ENCODE measurements around the gene TTYH3. TPM values are rescaled to one million over a fixed set of nuclear protein-coding genes. Genes with fewer than 3 reads are reported as not detected.

The TTYH3 gene
- total and polyA plus RNA-seq, 2 of the 8 experiments (the other 6 are each of a cell fraction or from before 2014, with no cell fraction given): 66.2 to 169 TPM

GRCh38 chr7:2622869-2623697 lies 8.7 kb upstream of the TTYH3 start (continued):
- TF ChIP-seq, protein P1, sequence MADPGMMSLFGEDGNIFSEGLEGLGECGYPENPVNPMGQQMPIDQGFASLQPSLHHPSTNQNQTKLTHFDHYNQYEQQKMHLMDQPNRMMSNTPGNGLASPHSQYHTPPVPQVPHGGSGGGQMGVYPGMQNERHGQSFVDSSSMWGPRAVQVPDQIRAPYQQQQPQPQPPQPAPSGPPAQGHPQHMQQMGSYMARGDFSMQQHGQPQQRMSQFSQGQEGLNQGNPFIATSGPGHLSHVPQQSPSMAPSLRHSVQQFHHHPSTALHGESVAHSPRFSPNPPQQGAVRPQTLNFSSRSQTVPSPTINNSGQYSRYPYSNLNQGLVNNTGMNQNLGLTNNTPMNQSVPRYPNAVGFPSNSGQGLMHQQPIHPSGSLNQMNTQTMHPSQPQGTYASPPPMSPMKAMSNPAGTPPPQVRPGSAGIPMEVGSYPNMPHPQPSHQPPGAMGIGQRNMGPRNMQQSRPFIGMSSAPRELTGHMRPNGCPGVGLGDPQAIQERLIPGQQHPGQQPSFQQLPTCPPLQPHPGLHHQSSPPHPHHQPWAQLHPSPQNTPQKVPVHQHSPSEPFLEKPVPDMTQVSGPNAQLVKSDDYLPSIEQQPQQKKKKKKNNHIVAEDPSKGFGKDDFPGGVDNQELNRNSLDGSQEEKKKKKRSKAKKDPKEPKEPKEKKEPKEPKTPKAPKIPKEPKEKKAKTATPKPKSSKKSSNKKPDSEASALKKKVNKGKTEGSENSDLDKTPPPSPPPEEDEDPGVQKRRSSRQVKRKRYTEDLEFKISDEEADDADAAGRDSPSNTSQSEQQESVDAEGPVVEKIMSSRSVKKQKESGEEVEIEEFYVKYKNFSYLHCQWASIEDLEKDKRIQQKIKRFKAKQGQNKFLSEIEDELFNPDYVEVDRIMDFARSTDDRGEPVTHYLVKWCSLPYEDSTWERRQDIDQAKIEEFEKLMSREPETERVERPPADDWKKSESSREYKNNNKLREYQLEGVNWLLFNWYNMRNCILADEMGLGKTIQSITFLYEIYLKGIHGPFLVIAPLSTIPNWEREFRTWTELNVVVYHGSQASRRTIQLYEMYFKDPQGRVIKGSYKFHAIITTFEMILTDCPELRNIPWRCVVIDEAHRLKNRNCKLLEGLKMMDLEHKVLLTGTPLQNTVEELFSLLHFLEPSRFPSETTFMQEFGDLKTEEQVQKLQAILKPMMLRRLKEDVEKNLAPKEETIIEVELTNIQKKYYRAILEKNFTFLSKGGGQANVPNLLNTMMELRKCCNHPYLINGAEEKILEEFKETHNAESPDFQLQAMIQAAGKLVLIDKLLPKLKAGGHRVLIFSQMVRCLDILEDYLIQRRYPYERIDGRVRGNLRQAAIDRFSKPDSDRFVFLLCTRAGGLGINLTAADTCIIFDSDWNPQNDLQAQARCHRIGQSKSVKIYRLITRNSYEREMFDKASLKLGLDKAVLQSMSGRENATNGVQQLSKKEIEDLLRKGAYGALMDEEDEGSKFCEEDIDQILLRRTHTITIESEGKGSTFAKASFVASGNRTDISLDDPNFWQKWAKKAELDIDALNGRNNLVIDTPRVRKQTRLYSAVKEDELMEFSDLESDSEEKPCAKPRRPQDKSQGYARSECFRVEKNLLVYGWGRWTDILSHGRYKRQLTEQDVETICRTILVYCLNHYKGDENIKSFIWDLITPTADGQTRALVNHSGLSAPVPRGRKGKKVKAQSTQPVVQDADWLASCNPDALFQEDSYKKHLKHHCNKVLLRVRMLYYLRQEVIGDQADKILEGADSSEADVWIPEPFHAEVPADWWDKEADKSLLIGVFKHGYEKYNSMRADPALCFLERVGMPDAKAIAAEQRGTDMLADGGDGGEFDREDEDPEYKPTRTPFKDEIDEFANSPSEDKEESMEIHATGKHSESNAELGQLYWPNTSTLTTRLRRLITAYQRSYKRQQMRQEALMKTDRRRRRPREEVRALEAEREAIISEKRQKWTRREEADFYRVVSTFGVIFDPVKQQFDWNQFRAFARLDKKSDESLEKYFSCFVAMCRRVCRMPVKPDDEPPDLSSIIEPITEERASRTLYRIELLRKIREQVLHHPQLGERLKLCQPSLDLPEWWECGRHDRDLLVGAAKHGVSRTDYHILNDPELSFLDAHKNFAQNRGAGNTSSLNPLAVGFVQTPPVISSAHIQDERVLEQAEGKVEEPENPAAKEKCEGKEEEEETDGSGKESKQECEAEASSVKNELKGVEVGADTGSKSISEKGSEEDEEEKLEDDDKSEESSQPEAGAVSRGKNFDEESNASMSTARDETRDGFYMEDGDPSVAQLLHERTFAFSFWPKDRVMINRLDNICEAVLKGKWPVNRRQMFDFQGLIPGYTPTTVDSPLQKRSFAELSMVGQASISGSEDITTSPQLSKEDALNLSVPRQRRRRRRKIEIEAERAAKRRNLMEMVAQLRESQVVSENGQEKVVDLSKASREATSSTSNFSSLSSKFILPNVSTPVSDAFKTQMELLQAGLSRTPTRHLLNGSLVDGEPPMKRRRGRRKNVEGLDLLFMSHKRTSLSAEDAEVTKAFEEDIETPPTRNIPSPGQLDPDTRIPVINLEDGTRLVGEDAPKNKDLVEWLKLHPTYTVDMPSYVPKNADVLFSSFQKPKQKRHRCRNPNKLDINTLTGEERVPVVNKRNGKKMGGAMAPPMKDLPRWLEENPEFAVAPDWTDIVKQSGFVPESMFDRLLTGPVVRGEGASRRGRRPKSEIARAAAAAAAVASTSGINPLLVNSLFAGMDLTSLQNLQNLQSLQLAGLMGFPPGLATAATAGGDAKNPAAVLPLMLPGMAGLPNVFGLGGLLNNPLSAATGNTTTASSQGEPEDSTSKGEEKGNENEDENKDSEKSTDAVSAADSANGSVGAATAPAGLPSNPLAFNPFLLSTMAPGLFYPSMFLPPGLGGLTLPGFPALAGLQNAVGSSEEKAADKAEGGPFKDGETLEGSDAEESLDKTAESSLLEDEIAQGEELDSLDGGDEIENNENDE (IDR thresholded peaks at IDR 0.05; ENCODE audit: insufficient replicate concordance, low read length): no peak
- no peak for TF ChIP-seq JUND (IDR thresholded peaks at IDR 0.05; ENCODE audit: low read length)
- TF ChIP-seq RXRA (IDR thresholded peaks at IDR 0.05; ENCODE audit: insufficient read depth, low read depth, low read length): no peak
- TF ChIP-seq JUN (IDR thresholded peaks at IDR 0.05; ENCODE audit: low read depth, low read length): no peak
- TF ChIP-seq KDM5A (IDR thresholded peaks at IDR 0.05; ENCODE audit: low read length): no peak
- no peak for TF ChIP-seq TEAD4 (IDR thresholded peaks at IDR 0.05; ENCODE audit: low read depth, low read length)
- TF ChIP-seq SAP30 (IDR thresholded peaks at IDR 0.05; ENCODE audit: insufficient read depth, insufficient replicate concordance, low read length): no peak
- no peak for TF ChIP-seq PHF8 (conservative IDR thresholded peaks at IDR 0.05; ENCODE audit: low read depth, low read length)
- no peak for TF ChIP-seq EGR1 (IDR thresholded peaks at IDR 0.05; ENCODE audit: borderline replicate concordance, low read depth, low read length)

Data from H1 (cell line).